Measurements from ENCODE around the gene MTOR. TPM values are rescaled to one million over a fixed set of nuclear protein-coding genes. Genes with fewer than 3 reads are reported as not detected.
"Not testable (repeated sequence)": the region's sequence is repeated elsewhere in the genome, so short reads cannot be mapped to it uniquely, and the experiment has no call there.

MTOR gene
- total RNA-seq, 1 donor from 2014 or later, result 21.4 TPM

DNA sequence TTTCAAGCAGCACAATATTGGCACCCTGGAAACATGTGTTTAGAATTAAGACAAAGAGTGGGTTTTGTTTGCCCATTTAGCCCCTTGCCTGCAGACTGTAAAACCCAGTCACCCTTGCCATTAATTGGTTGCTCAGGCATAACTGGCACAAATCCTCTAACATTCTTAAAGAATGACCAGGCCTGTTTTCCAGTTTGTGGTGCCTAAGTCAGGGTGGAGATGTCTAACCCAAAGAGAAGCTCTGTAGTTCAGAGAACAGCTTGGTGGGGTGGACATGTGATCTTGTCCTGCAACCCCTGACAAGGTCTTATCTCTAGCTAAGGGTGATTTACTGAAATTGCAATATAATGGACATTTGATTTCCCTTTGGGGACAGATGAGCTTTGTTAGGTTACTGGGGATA lies 82.0 kb downstream of the MTOR start:
- DNase-seq (ENCODE audit: low spot score), result peak; percentile 36

- DNase-seq (ENCODE audit: low spot score), result not testable (repeated sequence)
Measured at GRCh38 chr1:11179749-11180148, 82.6 kb downstream of the MTOR start.

DNA sequence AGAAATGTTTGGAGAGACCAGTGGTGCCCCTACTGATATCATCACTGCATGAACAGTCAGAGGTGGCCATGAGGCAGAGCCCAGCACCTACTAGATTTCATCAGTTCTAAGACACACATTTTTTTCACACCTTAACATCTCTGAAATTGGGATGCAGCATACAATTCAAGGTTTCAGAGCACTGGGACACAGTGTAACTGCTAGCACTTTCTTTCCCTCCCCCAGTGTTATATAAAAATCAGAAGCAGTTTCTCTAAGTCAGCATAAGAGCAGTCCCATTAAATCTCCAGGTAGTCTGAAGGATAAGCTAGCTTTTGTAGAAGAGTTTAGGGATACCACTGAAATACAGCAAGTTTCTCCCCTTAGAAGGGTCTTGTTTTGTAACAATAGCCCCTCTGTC lies 83.2 kb downstream of the MTOR start:
- no peak for DNase-seq (ENCODE audit: low spot score)

DNA sequence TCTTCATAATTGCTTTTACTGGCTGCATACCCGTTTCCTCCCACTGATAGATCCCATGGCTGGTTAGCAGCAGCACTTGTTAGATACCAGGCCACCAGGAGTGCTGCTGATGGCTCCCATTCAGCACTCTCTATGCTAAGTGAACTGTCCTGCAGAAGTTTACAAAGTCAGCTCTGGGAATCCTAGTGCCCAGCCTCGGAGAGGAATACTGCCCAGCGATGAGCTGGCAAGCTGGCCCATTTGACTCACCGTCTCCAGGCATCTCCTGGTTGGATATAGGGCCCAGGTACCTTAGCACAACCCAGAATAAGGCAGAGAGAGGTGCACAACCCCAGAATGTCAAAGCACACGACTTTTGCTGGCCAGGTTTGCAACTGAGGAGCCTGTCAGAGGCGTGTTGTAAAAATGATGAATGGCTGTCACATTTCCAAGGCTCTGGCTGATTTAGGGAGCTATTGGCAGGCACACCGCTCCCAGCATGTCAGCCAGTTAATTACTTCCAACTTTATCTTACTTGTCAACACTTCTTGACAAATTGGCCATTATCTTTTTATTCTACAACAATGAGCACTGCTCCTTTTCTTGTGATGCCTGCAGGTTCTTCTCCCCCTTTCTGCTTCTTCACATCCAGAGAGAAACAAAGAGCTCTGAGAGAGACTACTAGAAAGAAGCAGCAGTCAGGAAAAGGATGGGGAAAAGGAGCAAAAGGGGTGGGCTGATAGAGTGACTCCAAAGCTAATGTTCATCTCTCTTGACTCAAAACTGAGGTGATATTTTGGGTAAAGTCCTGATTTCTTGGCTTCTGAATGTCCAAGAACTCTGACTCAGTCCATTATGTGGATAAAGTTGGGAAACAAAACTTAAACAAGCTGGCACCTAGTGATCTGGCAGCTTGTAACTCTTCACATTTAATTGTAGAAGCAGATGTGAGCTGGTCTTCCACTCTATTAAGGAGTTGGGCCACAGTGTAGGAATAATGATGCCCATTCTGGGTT lies 84.0 kb downstream of the MTOR start:
- DNase-seq (ENCODE audit: low spot score), result no peak

DNA sequence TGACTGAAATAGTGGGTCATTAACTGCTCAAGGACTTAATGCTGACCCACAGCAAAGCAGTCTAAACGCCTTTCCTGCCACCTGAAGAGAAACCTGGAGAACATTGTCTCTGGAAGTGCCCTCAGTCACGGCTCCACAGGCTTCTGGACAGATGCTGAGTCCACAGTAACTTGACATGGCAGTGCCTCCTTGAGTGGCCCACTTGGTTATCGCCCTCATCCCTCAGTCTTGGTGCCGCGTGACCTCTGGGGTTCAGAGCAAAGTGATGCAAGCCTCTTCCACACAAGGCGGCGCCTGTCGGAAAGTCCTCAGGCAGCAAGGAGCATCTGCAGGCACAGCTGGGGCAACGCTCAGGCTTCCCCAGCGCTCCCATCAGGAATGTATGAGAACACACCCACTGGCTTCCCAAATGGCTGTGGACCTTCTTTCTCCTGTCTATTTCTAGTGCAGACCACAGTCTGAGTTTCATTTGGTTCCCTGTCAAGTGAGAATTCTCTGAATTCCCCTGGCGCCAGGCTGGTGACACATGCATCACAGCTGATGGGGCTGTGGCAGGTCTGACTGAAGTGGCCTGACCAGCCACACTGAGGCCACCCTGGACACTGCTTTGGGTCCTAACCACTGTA lies 86.2 kb downstream of the MTOR start:
- DNase-seq (ENCODE audit: low spot score), result peak; percentile 13

GRCh38 chr1:11175461-11175860 lies 86.9 kb downstream of the MTOR start:
- no peak for DNase-seq (ENCODE audit: low spot score)

DNA sequence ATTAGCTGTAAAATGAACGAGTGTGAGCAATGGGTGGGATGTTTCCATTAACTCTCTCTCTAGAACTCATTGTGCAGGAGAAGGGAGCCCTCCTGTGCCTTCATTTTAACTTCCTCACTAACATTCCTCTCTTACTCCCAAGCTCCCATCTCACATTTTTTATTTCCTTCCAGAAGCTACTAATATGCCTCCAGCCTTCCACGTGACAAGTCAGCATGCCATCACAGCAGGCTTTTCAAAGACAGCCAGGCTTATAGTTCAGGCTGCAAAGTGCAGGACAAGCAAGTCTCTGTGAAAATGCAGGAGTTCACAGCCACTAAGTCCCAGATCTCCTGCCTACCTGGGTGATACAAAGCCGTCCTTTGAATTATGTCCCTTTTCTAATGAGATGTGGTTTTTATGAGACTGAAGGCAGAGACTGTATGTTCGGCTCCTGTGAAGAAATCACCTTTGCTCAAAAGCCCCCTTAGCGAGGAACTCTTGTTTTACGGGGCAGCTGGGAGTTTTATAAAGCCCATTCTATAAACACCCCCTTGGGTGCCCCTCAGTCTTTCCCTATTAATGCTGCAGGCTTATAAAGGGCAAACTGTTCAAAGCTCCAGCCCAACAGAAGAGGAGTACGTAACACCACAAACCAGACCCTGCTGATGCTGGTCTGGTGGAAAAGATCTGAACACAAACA lies 87.9 kb downstream of the MTOR start:
- DNase-seq (ENCODE audit: low spot score), result peak; percentile 68

DNA sequence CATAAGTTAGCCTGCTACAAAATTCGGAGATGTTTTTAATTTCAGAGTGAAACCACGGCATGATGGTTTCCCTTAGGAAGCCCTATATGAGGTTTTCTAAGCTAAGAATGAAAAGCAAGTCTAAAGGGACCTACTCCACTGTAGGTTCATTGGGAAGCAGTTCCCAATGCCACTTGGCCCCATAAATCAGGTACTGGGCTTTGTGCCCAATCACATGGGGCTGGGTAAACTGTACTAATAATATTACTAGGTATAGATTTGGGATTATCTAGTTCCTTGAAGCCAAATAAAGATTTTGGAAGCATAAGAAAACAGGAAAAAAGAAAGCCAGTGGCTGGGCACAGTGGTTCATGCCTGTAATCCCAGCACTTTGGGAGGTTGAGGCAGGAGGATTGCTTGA lies 92.2 kb downstream of the MTOR start:
- no peak for DNase-seq (ENCODE audit: low spot score)

GRCh38 chr1:11169202-11169601 lies 93.1 kb downstream of the MTOR start:
- DNase-seq (ENCODE audit: low spot score), result no peak

DNA sequence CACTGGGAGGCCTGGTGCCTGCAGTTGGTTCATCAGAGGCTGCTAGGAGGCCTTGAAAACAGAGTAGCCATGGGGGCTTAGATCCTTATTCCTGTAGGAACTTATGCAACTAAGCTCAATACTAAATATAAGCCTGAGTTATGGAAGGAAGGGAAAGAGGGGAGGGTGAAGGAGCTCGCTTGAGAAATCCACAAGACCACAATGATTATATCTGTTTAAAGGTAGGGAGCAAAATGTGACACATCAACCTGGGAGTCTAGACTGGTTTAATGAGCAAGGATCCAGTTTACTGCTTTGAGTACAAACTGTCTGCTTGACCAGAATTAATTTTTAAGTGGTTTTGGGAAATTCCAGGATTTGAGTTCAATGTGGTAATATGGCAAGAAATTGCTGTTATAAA lies 93.6 kb downstream of the MTOR start:
- DNase-seq (ENCODE audit: low spot score), result no peak

- not testable (repeated sequence) for DNase-seq (ENCODE audit: low spot score)
Measured at GRCh38 chr1:11166744-11167143, 95.6 kb downstream of the MTOR start.

DNA sequence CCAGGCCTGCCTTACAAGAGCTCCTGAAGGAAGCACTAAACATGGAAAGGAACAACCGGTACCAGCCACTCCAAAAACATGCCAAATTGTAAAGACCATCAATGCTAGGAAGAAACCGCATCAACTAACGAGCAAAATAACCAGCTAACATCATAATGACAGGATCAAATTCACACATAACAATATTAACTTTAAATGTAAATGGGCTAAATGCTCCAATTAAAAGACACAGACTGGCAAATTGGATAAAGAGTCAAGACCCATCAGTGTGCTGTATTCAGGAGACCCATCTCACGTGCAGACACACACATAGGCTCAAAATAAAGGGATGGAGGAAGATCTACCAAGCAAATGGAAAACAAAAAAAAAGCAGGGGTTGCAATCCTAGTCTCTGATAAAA lies 99.6 kb downstream of the MTOR start:
- not testable (repeated sequence) for DNase-seq (ENCODE audit: low spot score)

- DNase-seq (ENCODE audit: low spot score), result peak; percentile 67
Measured at GRCh38 chr1:11158720-11159321, 103.5 kb downstream of the MTOR start.

- no peak for DNase-seq (ENCODE audit: low spot score)
Measured at GRCh38 chr1:11158291-11158690, 104.1 kb downstream of the MTOR start.

DNA sequence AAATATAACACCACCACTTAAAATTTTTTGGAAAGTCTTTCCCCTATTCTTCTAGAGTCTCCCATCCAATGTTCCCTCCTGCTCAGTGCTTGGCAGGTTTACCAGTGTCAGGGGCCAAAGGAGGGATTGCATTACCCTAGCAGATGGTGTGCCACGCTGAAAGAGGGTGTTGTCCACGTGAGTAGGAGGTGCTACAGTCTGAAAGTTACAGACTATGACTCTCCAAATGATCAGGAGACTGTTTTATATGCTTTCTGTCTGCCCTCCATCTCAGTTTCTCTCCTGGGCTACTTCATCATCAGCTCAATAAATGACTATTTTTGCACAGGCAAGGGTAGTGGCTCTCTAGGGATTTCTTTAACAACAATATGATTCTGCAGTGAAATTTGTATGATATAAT lies 104.5 kb downstream of the MTOR start:
- peak; percentile 37 for DNase-seq (ENCODE audit: low spot score)

GRCh38 chr1:11157394-11157793 lies 105.0 kb downstream of the MTOR start:
- no peak for DNase-seq (ENCODE audit: low spot score)

DNA sequence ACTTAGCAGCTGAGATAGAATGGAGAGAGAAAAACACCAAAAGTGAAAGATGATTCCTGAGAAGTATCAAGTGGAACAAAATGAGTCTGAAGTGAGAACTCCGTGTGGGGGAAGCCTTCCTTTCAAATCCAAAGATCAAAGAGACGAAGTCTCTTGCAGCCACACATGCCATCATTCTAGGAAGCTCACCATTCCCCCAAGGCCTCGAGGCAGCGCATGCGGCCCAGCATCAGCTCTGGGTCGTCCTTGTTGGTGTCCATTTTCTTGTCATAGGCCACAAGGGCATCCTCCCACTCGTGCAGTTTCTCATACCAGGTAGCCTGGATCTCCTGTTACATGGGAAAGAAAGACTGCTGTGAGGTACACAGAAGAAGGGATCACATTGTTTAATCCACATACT lies 105.4 kb downstream of the MTOR start:
- DNase-seq (ENCODE audit: low spot score), result no peak

DNA sequence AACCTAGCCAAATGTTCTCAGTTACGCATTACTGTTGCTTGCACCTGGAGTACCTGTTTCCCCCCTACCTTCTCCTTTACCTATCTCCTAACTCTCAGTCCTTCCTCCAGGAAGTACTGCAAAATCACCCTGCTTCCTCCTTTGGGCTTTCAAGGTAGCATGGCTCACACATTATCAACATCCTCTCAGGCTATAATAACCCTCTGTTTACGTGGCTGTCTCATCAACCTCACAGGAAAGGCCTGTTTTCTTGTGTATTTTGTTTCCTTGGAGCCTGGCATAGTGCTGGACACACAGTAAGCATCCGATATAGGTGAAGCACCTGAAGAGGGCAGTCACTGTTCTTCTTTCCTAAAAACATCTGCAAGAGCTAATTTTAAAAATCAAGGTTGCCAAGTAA lies 105.9 kb downstream of the MTOR start:
- no peak for DNase-seq (ENCODE audit: low spot score)

DNA sequence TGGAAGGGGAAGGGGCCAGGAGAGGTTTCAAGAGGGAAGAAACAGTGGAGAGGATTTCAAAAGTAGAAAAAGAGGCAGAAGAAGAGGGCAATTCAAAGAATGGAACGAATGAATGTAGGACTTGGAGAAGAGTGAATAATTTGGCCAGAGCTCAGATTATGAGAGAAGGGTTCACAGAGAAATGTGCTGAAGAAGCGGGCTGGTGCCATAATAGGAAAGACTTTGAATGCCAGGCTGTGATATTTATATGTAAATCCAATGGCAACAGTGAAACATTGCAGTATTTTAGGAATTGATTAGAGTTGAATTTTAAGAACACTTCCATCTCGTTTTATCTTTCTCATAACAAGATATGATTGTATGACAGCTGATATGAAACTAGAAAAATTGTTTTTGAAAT lies 109.2 kb downstream of the MTOR start:
- DNase-seq (ENCODE audit: low spot score), result no peak

DNA sequence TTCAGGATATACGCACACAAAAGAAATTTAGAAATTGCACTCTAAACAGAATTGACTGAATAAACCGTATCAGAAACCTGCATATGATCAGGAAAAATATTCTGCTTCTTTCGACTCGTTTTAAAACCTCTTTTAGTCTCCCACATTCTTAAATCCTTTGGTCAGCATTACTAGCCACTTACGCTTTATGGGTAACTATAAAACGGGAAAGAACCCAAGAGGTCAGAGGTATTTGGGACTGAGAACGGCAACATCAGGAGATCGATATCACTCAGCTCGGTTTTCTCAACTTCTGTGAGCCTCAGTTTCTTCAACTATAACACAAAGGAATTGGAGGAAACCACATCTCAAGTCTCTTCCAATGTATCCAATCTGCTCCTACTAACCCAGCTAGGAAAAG lies 109.6 kb downstream of the MTOR start:
- DNase-seq (ENCODE audit: low spot score), result no peak

GRCh38 chr1:11151826-11152612 lies 110.3 kb downstream of the MTOR start:
- DNase-seq (ENCODE audit: low spot score), result no peak
